HepG2 (cell line): ENCODE data around the gene EMILIN1.

Experiments used
- AKNA ChIP-seq: sonication (generic); formaldehyde crosslinking; IDR thresholded peaks from 2 replicates; pipeline ENCODE4 v1.4.0; 2020; ENCODE audit warnings: missing genetic modification reagents, borderline replicate concordance
- CBX1 ChIP-seq: IDR thresholded peaks from one replicate; pipeline ENCODE4 v1.6.1; 2016; ENCODE audit warnings: antibody characterized with exemption, low read depth
- EP300 ChIP-seq, 3 experiments: sonication (generic) in 1 of 3; formaldehyde crosslinking in 1 of 3; IDR thresholded peaks; 2 replicates each; pipeline versions ENCODE4 v1.5.1 to v1.6.1; 2011 to 2020; ENCODE audit warnings: low read depth in 2 of 3, low read length in 2 of 3, borderline replicate concordance in 1 of 3, improper control_type of control experiment in 1 of 3, mild to moderate bottlenecking in 1 of 3, missing genetic modification reagents in 1 of 3, moderate library complexity in 1 of 3
- KDM4B ChIP-seq: sonication (generic); formaldehyde crosslinking; IDR thresholded peaks from 2 replicates; pipeline ENCODE4 v1.4.0; 2020; ENCODE audit warnings: missing genetic modification reagents
- MAZ ChIP-seq, 2 experiments: sonication (generic) in 1 of 2; formaldehyde crosslinking in 1 of 2; IDR thresholded peaks; 2 replicates each; pipeline versions ENCODE4 v1.5.0 to v1.6.1; 2012 to 2020; ENCODE audit warnings: low read depth in 2 of 2, mild to moderate bottlenecking in 2 of 2, borderline replicate concordance in 1 of 2, improper control_type of control experiment in 1 of 2, low read length in 1 of 2, missing genetic modification reagents in 1 of 2, moderate library complexity in 1 of 2
- PREB ChIP-seq: sonication (generic); formaldehyde crosslinking; IDR thresholded peaks from 2 replicates; pipeline ENCODE4 v1.4.0; 2020; ENCODE audit warnings: missing genetic modification reagents
- SMC3 ChIP-seq: IDR thresholded peaks from 2 replicates; pipeline ENCODE4 v1.6.1; 2011; ENCODE audit warnings: low read length, improper control_type of control experiment
- ZFP82 ChIP-seq: sonication (generic); formaldehyde crosslinking; IDR thresholded peaks from 2 replicates; pipeline ENCODE4 v1.5.1; 2020; ENCODE audit warnings: mild to moderate bottlenecking, missing genetic modification reagents, borderline replicate concordance

DNA sequence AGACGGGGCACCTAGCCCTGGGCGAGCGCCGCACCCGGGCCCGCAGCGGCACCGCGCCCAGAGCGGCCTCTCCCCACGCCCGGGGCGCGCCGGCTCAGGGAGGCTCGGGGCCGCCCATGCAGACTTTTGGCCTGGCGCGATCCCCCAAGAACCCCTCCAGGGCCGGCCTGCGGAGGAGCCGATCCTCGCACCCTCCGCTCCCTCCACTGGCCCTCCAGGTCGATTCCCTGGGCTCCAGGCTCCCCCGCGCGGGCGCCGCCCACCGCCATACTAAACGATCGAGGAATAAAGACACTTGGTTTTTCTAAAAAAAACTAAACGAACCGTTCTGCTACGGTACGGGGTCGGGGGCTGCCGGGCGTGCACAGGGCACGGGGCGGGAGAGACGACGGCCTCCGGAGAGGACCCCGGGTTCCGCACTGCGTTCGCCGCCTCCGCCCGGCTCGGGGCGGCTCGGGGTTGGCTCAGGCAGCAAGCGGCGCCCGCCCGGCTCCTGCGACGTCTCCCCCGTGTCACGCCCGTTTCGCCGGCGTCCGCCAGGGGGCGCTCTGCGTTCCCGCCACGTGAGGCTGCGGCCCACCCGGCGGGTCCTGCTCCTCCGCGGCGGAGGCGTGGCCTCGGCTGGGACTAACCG, 7.8 kb downstream of the EMILIN1 start:
- peak; percentile 78 for TF ChIP-seq CBX1
- no peak for TF ChIP-seq PREB (CRISPR knock-in tag)
- TF ChIP-seq EP300 (IDR thresholded peaks at IDR 0.05; ENCODE audit: low read depth in 2 of 2, low read length in 2 of 2) = peak in 1 of 2 experiments; percentile 18; a peak in 1 of 4 replicates
- no peak for TF ChIP-seq EP300 (CRISPR knock-in tag; IDR thresholded peaks at IDR 0.05; ENCODE audit: borderline replicate concordance)
- TF ChIP-seq AKNA = no peak
- TF ChIP-seq KDM4B (CRISPR knock-in tag) = no peak
- TF ChIP-seq SMC3 = peak; percentile 37; the same call in 1 of the 2 replicates
- no peak; the same call in 1 of the 2 replicates for TF ChIP-seq MAZ (IDR thresholded peaks at IDR 0.05; ENCODE audit: borderline replicate concordance, low read depth, low read length)
- TF ChIP-seq MAZ (CRISPR knock-in tag; IDR thresholded peaks at IDR 0.05; ENCODE audit: low read depth) = 0 out of 2 replicates have a peak, but pooled peaks have one; percentile 52
- no peak for TF ChIP-seq ZFP82 (CRISPR knock-in tag)
